M059J (cell line): ENCODE results near the gene LMNA. TPM values are rescaled to one million over a fixed set of nuclear protein-coding genes. Genes with fewer than 3 reads are reported as not detected.
"Not testable (repeated sequence)": the region's sequence is repeated elsewhere in the genome, so short reads cannot be mapped to it uniquely, and the experiment has no call there.

Source experiments
- DNase-seq: peaks from one replicate; pipeline ENCODE4 v3.0.0-alpha.2; 2012; ENCODE audit warnings: low read depth
- total RNA-seq: library from RNA; depleted of rRNA; stranded (reverse); fragments of >200 nt; shearing (Covaris generic); gene quantifications from 2 replicates; pipeline ENCODE4 v1.2.3, GENCODE V29; 2014; rRNA removed

Gene LMNA
- 396 and 698 TPM in 2 replicates for total RNA-seq

DNA sequence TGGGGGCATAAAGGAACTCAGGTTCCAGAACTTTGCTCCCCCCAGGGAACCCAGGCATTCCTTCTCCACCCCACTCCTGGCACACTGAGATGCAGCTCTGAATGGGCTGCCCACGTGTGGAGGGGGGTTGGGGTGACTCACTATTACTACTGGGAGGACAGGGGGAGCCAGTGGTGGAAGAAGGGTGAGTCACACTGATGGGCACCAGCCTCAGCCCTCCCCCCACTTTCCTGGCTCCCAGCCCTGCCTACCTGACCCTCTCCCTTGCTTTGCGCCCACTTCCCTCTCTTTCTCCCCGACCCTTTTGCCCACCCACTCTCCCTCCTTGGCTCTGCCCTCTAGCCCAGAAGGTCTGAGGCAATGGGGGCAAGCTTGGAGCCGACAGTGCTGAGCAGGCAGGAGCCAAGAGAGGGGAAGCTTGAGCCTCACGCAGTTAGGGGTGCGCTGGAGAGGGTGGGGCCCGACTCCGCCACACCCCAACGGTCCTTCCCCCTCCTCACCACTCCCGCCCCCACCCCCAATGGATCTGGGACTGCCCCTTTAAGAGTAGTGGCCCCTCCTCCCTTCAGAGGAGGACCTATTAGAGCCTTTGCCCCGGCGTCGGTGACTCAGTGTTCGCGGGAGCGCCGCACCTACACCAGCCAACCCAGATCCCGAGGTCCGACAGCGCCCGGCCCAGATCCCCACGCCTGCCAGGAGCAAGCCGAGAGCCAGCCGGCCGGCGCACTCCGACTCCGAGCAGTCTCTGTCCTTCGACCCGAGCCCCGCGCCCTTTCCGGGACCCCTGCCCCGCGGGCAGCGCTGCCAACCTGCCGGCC, at the start of gene LMNA:
Gene LMNA, plus strand, starts transcription at position 611 of the 818 bp plus-strand sequence. CDS start 208 bp downstream, outside the sequence.
- peak; percentile 98 for DNase-seq

DNA sequence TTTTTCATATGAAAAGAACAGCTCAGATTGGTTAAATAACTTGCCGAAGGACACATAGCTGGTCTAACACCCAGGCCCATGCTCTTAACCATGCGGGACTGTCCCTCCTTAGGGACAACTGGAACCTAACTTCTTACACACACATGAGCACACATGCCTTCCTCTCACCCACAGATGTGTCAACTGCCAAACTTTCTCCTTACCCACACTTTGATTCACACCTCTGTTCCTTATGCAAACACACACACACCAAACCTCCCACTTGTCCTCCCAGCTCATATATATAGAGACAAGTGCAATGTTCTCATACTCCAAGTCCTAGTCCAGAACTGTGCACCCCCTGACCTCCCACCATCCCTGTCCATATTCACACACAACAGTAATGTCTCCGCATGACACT, 49.3 kb upstream of the LMNA start:
- DNase-seq = no peak

DNA sequence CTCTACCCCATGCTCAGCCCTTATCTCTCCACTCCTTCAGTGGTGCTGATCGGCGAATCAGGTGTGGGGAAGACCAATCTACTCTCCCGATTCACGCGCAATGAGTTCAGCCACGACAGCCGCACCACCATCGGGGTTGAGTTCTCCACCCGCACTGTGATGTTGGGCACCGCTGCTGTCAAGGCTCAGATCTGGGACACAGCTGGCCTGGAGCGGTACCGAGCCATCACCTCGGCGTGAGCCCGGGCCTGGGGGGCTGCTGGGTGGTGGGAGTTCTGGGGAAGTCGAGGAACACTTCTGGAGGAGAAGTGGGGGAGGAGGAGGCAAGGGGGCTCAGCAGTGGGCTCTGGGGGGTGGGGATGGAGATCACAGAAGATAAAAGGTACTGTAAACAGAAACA, 48.6 kb upstream of the LMNA start:
- no peak for DNase-seq

DNA sequence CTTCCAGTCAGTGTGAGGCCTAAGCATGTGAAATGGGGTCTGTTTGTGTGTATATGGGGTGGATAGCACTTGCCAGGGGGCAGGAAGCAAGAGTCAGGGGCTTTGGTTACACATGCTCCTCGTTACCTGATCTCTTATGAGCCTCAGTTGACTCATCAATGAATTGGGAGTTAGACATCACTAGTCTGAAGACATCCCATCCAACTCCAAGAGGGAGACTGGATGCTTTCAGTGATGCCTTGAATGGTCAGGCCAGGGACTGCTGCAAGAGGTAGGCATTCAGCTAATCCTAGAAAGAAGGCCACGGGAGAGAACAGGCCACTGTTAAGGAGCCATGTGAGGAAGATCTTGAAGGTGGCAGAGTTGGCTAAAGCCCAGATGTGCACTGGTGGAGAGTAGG, 47.2 kb upstream of the LMNA start:
- no peak for DNase-seq

DNA sequence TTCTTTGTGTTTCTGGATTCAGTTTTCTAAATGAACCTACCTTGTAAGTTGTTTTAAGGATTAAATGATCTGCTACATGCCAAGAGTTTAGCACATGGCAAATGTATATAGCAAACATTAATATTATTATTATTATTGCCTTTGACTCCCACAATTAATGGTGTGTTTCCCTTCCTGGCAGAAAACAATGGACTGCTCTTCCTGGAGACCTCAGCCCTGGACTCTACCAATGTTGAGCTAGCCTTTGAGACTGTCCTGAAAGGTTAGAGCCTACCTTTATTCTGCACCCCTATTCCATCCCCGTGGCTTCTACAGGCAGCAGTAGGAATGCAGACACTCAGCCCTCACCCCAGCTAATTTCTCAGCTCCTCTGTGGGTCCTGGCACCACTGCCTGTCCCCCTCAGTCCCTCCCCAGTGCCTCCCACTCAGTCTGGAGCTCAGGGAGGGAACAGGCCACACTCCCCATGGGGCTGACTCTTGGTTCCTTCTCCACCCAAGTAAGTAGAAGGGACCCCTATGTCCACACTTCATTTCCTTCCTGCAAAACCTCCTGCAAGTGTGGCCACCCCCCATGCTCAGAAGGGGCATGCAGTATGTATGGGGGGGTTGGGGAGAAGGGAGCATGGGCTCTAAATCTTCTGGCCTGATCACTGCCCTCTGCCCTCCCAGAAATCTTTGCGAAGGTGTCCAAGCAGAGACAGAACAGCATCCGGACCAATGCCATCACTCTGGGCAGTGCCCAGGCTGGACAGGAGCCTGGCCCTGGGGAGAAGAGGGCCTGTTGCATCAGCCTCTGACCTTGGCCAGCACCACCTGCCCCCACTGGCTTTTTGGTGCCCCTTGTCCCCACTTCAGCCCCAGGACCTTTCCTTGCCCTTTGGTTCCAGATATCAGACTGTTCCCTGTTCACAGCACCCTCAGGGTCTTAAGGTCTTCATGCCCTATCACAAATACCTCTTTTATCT, 44.7 kb upstream of the LMNA start:
- DNase-seq = no peak

DNA sequence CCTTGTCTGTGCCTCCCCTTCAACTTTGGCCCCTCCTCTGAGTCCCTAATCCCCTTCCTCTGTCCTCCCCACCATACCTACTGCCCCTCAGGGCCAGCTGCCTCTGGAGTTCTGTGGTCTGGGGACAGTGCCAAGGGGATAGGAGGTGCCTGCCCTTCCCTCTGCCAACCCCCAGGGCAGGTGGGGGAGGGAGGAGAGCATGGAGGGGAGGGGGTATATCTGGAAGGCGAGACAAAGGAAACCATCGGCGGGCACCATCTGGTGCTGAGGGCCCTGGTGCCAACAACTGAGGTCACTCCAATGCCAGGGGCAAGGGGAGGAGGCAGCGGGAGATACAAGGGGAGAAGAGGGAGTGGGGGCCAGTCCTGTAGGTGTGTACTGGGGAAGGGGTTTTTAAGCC, 44.0 kb upstream of the LMNA start:
- DNase-seq = no peak

DNA sequence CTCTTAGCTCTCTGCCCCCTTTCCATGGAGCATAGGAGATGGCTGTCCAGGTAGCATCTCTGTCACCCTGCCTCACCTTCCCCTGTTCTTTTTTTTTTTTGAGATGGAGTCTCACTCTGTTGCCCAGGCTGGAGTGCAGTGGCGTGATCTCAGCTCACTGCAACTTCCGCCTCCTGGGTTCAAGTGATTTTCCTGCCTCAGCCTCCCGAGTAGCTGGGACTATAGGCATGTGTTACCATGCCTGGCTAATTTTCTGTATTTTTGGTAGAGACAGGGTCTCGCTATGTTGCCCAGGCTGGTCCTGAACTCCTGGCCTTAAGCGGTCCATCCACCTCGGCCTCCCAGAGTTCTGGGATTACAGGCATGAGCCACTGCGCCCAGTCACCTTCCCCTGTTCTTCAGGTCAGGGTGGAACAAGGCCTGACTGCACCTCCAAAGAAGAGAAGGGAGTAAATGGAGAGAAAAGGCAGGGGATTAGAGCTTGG, 43.1 kb upstream of the LMNA start:
- not testable (repeated sequence) for DNase-seq

DNA sequence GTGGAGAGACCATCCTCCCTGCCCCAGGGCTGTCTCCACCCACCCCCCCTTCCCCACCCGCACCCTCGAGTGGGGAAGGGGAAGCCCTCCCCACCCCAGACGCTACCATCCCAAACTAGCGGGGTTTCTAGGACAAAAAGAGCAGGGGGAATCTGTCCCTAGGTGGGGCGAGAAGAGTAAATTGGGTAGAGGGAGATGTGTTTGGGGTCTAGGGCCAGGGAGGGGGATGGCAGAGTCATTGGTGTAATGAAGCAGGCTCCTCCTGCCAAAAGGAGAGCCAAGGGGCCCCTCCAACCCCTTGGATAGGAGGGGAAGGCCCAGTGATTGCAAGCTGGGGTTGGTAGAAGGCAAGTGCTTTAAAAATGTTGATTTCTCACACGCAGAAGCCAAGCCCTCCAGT, 42.3 kb upstream of the LMNA start:
- DNase-seq = no peak

DNA sequence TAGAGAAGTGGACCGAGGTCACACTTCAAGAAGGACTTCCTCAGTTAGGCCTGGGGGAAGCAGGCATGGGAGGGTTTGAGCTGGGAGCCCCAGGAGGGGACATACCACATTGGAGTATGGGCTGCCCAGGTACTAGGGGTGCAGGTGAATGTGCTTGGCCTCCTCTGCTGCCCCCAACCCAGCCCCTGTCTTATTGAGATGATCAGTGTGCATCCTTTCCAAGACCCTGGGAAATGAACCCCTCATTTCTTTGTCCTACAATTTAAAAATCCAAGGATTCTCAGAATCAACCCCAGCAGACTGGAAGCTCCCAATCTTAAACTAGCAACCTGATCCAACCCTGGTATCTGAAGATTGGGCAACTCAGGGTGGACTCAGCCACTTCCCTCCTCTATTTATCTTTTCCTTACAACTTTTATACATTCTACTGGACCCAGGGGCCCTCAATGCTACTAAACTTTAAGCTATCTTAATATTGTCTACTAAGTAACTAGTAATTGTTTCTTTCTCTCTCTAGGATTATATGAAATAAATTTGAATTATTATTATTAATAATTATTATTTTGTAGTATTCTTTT, 41.3 kb upstream of the LMNA start:
- no peak for DNase-seq

DNA sequence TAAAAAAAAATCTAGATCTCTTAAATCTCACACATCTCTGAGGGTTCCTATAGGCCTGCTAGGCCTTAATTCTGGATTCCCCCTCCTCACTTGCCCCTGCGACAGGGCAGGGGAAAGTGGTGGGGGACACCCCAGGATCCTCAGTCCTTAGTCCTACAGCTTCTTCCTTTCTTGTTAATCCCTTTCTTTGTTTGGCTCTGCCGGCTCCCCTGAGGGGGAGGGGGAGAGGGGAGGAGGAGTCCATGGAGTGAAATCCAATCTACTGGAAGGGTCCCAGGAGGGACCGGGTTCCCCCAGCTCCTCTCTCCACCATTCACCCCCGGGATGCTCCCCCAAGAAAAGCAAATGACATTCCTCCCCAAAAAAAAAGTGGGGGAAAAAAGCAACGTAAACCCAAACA, 40.8 kb upstream of the LMNA start:
- DNase-seq = no peak

DNA sequence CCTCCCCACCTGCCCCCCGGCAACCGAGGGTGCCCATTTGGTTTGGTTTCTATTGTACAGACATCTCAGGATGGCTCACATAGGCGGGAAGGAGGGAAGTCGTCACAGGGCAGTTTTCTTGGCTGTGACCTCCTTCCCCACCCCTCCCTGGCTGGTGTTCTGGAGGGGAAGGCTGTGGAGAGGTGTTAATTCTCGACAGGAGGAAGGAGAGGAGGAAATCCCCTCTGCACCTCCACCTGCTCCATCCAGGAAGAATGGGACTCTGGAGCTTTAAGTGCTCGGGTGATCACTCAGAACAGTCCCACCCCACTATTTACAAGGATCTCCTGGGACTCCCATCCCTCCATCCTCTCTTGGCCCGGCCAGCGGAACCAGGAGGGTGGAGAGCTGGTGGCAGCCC, 39.9 kb upstream of the LMNA start:
- no peak for DNase-seq

DNA sequence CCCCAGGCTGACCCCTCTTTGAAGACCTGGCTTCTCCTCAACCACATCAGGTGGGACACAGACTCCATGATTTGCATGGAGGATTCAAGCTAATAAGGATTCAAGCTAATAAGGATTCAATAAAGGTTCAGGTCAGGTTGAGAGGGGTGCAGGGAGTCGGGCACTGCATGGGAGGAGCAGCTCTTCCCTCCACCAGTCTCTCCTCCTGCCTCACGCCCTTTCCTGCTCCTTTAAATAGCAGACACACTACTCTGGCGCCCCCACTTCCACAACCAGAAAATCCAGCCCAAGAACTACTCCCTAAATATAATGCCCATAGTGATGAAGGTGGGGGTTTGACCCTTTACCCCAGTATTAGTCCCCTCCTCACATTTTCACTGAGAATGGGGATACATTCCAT, 39.3 kb upstream of the LMNA start:
- DNase-seq = no peak

DNA sequence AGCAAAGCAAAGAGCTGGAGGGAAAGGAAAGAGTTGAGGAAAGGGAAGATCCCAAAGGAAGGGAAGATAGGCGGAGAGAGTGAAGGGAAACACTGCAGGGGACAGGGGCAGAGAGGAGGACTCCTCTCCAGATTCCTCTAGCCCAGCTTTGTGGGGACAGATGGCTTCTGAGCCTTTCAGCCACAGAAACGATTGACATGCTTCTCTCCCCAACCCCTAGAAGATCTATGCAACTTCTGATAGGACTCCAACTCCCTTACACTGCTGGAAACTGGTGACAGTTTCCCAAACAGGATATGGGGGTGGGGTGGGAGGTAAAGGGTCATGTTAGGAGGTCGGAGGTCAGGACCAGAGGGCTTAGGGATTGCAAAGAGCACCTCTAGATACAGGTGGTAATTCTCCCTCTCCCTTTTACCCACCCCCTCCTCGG, 38.7 kb upstream of the LMNA start:
- DNase-seq = no peak

DNA sequence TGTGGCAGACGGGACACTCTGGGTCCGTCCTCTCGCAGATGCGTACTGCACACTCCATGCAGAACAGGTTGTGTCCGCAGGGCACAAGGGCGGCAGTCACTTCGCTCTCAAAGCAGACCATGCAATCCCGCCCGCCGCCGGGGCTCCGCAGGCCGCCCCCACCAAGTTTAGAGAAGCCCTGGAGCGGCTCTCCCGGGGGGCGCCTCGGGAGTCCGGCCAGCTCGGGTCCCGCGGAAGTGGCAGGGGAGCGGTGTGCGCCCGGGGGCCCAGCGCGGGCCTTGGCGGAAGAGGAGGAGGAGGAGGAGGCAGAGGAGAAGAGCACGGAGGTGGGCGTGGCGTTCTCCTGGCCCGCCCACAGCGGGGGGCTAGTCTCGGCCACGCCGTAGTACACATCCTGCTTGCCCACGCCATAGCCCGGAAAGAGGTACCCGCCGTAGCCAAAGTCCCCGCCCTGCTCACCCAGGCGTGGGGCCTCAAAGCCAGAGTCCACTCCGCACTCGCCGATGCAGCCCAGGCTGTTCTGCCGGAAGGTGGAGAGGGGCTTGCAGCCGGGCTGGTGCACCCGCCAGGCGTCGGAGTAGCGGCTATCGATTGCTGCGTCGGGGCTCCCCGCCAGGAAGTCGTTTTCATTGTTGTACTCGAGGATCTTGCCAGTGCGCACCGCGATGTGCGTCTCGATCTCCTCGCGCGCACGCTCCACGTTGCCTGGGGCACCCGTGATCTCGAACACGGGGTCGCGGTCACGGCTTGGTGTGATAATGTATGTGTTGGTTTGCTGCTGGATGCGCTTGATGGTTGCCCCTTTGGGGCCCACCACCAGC, 37.7 kb upstream of the LMNA start:
- no peak for DNase-seq

DNA sequence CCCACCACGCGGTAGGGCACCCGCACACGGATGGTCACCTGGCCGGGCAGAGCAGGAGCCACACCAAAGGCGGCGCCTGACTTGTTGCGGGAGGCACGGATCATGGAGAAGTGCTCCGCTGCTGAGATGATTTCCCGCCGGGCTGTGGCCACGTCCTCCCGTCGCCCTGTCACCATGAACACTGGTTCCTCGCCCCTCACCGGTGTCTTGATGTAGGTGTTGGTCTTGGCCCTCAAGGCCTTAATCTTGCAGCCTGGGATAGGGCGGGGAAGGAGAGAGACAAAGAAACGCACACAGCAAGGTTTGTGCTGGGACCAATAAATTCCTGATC, 37.1 kb upstream of the LMNA start:
- DNase-seq = no peak

DNA sequence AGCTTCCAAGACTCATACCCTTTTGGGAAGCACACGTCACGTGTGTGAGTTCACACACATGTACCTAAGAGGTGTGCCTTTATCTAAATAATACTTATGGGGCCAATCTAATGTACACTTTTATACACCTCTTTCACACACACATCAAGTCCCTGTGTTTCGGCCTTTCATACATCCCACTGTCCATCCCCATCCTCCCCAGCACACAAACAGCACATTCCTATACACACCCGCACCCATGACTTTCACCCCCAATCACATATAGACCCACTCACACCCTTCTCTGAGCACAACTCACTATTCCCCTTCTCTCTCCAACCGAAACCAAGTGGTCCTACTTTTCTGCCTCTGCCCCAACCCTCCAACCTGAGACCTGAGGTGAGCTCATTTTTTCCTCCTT, 35.8 kb upstream of the LMNA start:
- DNase-seq = no peak

DNA sequence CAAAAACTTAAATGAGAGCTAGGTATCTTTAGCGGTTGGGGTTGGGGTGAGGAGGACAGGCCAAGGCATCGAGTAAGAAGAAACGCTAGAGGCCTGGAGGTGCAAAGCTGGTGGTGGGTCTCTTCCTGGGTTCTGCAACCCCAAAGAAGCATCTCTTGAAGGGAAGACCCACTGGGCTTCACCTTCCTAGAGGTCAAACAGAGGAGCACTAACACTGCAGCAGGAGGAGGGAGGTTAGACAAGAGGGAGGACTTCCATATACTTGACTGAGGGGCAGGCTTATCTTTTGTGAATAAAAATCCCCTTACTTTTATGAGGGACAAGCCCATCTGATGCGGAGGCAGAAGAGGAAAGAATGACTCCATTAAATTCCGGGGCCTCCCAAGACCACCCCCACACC, 34.7 kb upstream of the LMNA start:
- DNase-seq = no peak

DNA sequence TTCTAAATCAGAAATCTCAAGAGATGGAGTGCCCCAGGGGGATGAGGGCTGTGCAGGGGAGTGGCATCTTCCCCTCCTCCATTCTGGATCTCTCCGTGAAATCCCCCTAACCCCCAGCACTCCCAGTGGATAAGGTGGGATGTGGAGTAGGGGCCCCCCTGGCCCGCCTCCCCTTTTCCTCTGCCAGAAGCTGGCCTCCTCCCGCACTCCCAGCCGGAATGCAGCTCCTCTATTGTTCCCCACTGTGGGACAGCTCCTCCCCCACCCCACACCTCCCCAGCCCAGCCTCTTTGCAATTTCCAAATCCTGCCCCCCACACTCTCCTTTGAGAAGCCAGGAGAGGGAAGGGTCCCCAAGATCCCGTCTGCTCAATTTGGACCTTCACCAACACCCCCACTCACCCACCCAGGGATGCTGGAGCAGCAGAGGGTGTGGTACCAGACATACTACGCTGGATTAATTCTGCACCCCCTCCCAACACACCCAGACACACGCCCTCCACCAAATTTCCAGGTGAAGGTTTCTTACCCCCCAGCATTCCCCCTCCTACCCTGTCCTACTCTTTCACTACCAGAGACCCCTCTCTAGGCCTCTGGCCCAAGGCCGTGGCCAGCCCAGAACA, 34.2 kb upstream of the LMNA start:
- DNase-seq = no peak

DNA sequence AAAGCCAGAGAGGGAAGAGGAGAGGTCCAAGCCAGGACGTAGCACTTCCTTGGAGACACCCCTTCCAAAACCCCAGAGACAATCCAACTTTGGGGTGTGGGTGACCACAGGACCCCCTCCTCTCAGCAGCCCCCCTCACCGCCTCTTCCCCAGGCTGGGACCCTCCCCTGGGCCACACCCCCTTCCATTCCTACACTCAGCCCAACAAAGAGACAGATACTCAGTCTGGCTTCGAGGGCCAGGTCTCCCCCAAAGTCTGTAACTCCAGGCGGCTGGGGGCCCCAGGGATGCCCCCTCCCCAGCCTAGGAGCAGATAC, 33.7 kb upstream of the LMNA start:
- DNase-seq = no peak

DNA sequence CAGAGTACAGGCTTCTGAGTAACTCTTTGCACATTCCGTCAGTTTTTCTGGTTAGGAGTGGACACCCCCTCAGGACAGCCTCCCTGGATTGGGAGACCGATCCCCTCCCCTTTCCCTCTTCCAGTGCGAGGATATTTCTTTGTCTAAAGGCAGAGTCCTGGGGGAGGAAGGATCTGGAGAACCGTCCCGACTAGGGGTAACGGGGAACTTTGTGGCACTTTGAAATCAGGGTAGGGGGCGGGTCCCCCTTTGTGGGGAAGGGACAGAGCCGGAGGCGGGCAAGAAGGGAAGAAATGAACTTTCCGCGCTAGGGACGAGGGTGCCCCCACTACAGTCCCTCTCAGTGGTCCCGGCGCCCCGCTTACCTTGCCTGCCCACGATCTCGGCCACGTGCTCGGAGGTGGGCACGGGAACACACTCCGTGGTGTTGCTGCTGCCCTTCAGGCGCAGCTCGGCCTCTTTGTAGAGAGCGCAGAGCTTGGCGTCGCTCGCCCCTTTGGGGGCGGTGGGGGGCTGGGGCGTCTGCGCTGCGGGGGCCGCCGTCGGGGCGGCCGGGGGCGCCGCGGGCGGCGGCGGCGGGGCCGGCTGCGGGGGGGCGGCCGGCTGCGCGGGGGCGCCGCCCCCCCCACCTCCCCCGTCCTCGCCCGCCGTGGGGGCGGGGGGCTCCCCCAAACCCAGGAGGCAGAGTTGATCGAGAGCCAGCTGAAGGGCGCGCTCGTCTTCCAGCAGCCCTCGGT, 33.2 kb upstream of the LMNA start:
- no peak for DNase-seq

DNA sequence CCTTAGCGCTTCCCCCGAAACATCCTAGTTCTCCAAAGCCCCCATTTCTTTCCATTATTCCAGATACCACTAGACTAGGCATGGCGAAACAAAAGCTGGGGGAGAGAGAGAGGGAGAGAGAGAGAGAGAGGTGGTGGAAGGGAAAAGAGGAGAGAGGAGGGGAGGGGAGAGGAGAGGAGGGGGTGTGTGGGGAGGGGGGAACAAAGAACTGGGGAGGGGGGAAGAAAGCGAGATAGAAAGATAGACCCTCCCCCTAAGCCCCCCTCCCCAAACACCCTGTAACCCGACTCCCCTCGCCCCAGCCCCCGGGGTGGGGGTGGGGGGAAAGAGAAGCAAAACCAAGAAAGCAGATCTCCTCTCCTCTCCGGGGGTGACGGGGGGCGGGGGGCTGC, 32.6 kb upstream of the LMNA start:
- no peak for DNase-seq
